Measurements from ENCODE around the gene KAZN.

DNA sequence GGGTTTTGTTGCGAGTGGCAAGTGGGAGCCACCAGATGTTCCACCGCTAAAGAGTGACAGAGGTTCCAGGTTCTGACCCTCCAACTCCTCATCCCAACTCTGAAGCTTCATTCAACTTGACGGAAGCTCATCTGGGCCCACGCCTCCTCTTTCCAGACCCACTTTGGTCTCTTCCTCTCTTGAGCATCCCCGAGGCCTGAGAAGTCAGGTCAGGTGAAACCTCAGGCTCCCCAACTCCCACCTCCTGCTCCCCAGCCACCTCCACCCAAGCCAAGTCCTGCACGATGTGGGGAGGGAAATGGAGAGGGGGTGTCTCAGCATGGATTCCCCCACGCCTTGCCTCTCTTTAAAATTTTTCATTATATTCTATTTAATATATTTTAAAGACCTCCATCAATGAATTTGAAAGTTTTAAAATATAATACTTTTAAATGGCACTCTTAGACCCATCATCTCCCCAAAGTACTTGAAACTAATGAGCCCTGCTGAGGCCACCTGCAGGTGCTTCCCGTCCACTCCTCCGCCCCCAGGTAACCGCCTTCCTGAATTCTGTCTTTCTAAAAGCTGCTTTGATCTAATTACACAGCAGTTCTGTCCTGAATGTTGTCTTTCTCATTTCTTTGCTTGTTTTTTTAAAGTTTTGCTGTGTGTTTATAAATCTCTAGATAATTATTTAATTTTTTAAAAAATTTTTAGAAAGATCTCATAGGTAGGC, 238.1 kb downstream of the KAZN start:
- TF ChIP-seq, protein P1, sequence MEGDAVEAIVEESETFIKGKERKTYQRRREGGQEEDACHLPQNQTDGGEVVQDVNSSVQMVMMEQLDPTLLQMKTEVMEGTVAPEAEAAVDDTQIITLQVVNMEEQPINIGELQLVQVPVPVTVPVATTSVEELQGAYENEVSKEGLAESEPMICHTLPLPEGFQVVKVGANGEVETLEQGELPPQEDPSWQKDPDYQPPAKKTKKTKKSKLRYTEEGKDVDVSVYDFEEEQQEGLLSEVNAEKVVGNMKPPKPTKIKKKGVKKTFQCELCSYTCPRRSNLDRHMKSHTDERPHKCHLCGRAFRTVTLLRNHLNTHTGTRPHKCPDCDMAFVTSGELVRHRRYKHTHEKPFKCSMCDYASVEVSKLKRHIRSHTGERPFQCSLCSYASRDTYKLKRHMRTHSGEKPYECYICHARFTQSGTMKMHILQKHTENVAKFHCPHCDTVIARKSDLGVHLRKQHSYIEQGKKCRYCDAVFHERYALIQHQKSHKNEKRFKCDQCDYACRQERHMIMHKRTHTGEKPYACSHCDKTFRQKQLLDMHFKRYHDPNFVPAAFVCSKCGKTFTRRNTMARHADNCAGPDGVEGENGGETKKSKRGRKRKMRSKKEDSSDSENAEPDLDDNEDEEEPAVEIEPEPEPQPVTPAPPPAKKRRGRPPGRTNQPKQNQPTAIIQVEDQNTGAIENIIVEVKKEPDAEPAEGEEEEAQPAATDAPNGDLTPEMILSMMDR (IDR thresholded peaks at IDR 0.05): no peak
- TF ChIP-seq POLR2A (IDR thresholded peaks at IDR 0.05): no peak

Data from body of pancreas (tissue), 4 donors.